Cardiac septum (tissue), 1 donor: ENCODE measurements around the gene DDX4. TPM values are rescaled to one million over a fixed set of nuclear protein-coding genes. Genes with fewer than 3 reads are reported as not detected.
"Not testable (repeated sequence)": the region's sequence is repeated elsewhere in the genome, so short reads cannot be mapped to it uniquely, and the experiment has no call there.

ENCODE experiments used
- DNase-seq: peaks from one replicate; pipeline ENCODE4 v3.0.0-alpha.2; 2020; ENCODE audit warnings: low spot score
- intact Hi-C: fragments of 100-400 bp; cut with DNase I; formaldehyde crosslinking; loops from one replicate; pipeline ENCODE4 v1.14.0; 2022
- total RNA-seq: library from RNA; stranded (reverse); fragmentation: NEBNext Ultra II Directional; extraction: Animal tissue kit (Norgen Biotek cat#: 25700); gene quantifications from one replicate; pipeline ENCODE4 v1.2.1, GENCODE V29; 2021
- donor health status: DM: no; HTN: no; CAD: no.

DDX4 gene
- total RNA-seq, 1 donor from 2014 or later: not detected

GRCh38 chr5:55715519-55716078 lies 22.3 kb upstream of the DDX4 start:
- intact Hi-C loops: loop anchor here (10.0 kb wide), 2 partner anchors 489 to 541 kb away; partner anchors contain the start of gene CDC20B
- no peak for DNase-seq

DNA sequence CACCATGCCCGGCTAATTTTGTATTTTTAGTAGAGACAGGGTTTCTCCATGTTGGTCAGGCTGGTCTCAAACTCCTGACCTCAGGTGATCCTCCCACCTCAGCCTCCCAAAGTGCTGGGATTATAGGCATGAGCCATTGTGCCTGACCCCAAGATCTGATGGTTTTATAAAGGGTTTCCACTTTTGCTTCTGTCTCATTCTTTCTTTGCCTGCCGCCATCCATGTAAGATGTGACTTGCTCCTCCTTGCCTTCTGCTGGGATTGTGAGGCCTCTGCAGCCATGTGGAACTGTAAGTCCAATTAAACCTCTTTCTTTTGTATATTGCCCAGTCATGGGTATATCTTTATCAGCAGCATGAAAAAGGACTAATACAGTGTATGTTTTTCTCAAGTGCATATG lies 18.8 kb upstream of the DDX4 start:
- intact Hi-C loops: loop anchor here (10.0 kb wide), 2 partner anchors 486 to 544 kb away; partner anchors contain the start of gene CDC20B
- not testable (repeated sequence) for DNase-seq

- intact Hi-C loops: no loop called here
- DNase-seq: no peak
These were observed 17.6 kb upstream of the DDX4 start for GRCh38 chr5:55720188-55720703.

GRCh38 chr5:55724281-55724680 lies 13.6 kb upstream of the DDX4 start:
- intact Hi-C loops: no loop called here
- no peak for DNase-seq

GRCh38 chr5:55731848-55732247 lies 6.0 kb upstream of the DDX4 start:
- intact Hi-C loops: no loop called here
- DNase-seq: no peak

GRCh38 chr5:55732585-55732984 lies 5.3 kb upstream of the DDX4 start:
- no peak for DNase-seq
- intact Hi-C loops: no loop called here

DNA sequence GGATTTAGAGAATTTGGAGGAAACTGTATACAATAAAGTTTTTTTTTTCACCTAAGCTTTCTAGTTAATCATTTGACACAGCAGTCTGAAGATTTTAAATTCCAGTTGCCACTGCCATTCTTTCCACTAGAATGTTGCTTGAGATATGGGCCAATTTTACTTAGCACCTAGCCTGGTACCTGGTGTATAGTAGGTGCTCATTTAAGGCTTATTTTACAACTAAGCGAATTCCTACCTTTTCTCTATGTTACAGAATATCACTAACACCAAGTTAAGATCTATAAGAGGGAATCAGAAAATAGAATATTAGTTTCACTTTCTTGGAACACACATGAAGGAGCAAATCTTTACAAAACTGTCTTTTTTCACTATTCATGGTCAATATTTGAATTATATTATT lies 3.2 kb upstream of the DDX4 start:
- intact Hi-C loops: no loop called here
- DNase-seq: no peak

GRCh38 chr5:55742778-55743177 lies 4.9 kb downstream of the DDX4 start:
- DNase-seq: no peak
- intact Hi-C loops: no loop called here

DNA sequence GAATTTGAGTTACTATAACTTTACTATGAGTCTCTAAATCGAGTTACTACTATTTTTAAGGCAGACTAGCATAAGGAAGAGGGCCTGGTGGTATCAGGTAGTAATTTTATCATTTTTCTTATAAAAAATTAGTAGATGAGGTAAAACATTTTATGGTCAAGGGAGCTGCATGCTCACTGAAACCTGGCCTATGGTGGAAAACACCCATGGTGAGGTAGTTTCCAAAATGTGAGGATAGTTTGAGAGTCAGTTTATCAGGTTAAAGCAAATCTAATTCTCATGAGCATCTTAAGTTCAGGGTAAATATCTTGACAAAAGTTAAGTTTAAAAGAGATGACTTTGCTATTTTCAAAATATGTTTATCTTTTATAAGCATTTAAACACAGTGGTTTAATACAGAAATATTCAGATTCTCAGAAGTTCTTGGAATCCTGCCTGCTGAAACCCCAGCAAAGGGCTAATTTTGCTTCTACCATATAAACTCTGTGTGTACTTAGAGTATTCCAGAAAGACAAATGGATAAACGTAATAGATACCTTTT lies 10.0 kb downstream of the DDX4 start:
- DNase-seq: no peak
- intact Hi-C loops: no loop called here

- intact Hi-C loops: no loop called here
- DNase-seq: no peak
These were observed 11.5 kb downstream of the DDX4 start for GRCh38 chr5:55749387-55749786.

DNA sequence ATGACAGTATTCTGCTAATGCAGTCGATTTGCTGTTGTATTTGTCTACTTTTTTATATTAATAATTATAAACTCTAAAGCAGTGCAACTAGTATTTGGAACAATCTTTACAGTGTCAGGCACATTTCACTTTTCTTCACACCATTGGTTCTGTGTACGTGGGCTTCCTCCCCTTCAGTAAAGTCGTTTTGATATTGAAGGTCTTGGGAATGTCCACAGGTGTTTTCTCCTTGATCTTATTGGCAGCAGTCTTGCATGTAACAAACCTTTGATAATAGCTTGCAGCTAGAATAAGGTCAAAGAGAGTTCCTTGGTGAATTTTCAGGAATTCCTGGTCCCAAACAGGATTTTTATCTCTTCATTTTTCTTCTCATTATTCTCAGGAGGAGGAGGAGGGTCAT lies 12.2 kb downstream of the DDX4 start:
- intact Hi-C loops: no loop called here
- no peak for DNase-seq

DNA sequence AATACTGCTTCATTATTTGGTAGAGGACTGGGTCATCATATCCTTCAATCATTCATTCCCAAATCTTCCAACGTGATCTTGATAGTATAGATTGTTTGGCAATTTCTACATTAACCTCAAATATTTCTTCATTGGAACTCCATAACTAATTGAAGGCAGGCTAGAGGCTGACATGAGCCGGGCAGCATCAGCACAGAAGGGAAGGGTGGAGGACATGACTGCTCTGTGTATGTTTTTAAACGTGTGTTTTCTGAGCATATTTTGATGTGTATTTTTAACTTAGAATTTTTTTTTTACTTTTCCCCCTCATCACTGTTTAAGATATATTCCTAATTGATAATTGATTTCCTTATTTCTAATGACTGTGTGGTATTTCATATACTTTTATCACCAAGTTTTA lies 12.6 kb downstream of the DDX4 start:
- intact Hi-C loops: no loop called here
- no peak for DNase-seq

DNA sequence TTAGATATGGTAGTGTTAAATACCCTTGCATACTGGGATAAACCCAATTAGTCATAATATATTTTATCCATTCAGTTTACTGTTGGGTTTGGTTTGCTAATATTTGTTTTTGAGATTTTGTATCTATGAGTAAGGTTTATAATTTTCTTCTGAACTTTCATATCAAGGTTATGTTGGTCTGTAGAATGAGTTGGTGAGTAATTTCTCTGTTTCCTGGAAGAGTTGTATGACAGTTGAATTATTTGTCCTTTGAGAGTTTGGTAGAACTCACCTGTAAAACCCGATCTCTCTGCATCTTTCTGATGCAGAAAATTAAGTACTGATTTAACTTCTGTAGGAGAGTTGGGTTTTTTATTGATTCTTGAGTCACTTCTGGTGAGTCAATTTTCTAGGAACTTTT lies 20.4 kb downstream of the DDX4 start:
- no peak for DNase-seq
- intact Hi-C loops: no loop called here

DNA sequence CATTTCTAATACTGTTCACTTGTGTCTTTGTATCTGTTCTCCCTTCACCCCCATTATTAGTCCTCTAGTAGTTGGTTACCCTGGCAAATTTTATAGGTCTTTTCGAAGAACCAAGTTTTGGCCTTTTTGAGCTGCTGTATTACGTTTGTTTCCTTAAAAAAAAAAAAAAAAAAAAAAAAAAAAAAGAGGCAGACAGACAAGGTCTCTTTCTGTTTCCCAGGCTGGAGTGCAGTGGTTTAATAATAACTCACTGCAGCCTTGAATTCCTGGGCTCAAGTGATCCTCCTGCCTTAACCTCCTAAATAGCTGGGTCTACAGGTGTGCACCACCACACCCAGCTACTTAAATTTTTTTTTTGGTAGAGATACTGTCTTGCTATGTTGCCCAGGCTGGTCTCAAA lies 20.9 kb downstream of the DDX4 start:
- DNase-seq: no peak
- intact Hi-C loops: no loop called here

- intact Hi-C loops, DNase-seq: not testable (repeated sequence)
These were observed 23.9 kb downstream of the DDX4 start for GRCh38 chr5:55761721-55762120.

DNA sequence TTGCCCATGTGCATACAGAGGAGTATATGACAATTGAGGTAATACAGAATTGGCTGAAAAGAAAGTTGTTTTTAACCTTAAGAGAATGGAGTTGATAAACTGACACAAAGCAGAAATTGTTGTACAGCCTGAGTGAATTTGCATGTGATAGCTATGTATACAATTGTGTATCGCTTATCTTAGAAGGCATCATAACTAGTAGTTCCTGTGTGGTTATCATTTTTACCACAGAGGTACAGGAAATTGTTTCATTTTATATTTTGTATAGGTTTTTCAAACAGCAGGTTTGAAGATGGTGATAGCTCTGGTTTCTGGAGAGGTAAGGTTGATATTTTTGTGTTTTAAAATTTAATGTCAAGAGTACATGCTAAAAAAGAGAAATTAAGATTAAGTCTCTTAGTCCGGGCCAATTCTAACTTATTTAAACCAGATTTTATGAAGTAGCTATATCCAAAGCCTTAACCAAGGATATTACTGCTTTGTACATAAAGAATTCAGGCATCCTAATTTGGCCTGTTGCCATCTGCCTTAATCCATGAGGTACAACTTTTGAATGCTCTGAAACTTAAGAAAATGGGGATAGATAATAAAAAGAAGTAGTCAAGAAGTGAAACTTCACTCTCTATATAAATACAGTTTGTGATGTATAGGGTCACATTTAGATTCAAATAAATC lies 26.0 kb downstream of the DDX4 start:
- intact Hi-C loops: no loop called here

GRCh38 chr5:55768279-55768678 lies 30.4 kb downstream of the DDX4 start:
- intact Hi-C loops: no loop called here

More for the DNA sequence above, 26.0 kb downstream of the DDX4 start:
- no peak for DNase-seq

GRCh38 chr5:55771175-55771655 lies 33.4 kb downstream of the DDX4 start:
- intact Hi-C loops: no loop called here
- no peak for DNase-seq

More at GRCh38 chr5:55768279-55768678, 30.4 kb downstream of the DDX4 start:
- no peak for DNase-seq

GRCh38 chr5:55773057-55773456 lies 35.2 kb downstream of the DDX4 start:
- intact Hi-C loops: no loop called here
- no peak for DNase-seq

DNA sequence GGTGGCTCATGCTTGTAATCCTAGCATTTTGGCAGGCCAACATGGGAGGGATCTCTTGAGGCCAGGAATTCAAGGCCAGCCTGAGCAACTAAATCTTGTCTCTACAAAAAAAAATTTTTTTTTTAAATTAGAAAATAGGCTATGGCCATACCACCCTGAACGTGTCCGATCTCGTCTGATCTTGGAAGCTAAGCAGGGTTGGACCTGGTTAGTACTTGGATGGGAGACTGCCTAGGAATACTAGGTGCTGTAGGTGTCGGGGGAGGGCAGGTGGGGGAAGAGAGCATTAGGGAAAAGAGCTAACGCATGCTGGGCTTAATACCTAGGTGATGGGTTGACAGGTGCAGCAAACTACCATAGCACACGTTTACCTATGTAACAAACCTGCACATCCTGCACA lies 39.5 kb downstream of the DDX4 start:
- DNase-seq: no peak
- intact Hi-C loops: no loop called here

- intact Hi-C loops: no loop called here
- no peak for DNase-seq
These were observed 63.1 kb downstream of the DDX4 start for GRCh38 chr5:55800924-55801323.
